Mesendoderm (in vitro differentiated cells): ENCODE measurements around the gene ADAMTS13.

Experiments used
- DNase-seq: peaks from one replicate; pipeline ENCODE4 v3.0.0; 2013
- H2AK5ac ChIP-seq: 2 replicates; pipeline ENCODE4 v1.6.1; 2013; ENCODE audit warnings: low read length, inconsistent platforms
- H2BK120ac ChIP-seq: 2 replicates; pipeline ENCODE4 v1.6.1; 2013; ENCODE audit warnings: low read depth, mild to moderate bottlenecking, low read length, moderate library complexity, mixed read lengths
- H2BK15ac ChIP-seq: replicated peaks from 2 replicates; pipeline ENCODE4 v1.6.1; 2013; ENCODE audit warnings: low read depth, mild to moderate bottlenecking, moderate library complexity
- H2BK5ac ChIP-seq: 2 replicates; pipeline ENCODE4 v1.6.1; 2013; ENCODE audit warnings: low read length, inconsistent platforms
- H3K18ac ChIP-seq: 2 replicates; pipeline ENCODE4 v1.6.1; 2013; ENCODE audit warnings: mild to moderate bottlenecking, low read length, mixed read lengths
- H3K23ac ChIP-seq: one replicate; pipeline ENCODE4 v1.6.1; 2013; ENCODE audit warnings: low read length
- H3K27ac ChIP-seq: 2 replicates; pipeline ENCODE4 v1.5.1; 2013; ENCODE audit warnings: low read depth, mild to moderate bottlenecking, inconsistent platforms, low read length, moderate library complexity
- H3K27me3 ChIP-seq: 2 replicates; pipeline ENCODE4 v1.6.1; 2013; ENCODE audit warnings: low read length, control low read depth, mild to moderate bottlenecking, inconsistent platforms; ENCODE audit not compliant: insufficient read depth, poor library complexity
- H3K36me3 ChIP-seq: 2 replicates; pipeline ENCODE4 v1.6.1; 2013; ENCODE audit warnings: low read length, inconsistent platforms; ENCODE audit not compliant: control insufficient read depth, insufficient read depth
- H3K4ac ChIP-seq: one replicate; pipeline ENCODE4 v1.6.1; 2013; ENCODE audit warnings: low read depth, mild to moderate bottlenecking, low read length, moderate library complexity
- H3K4me1 ChIP-seq: 2 replicates; pipeline ENCODE4 v1.6.1; 2013; ENCODE audit warnings: low read depth, low read length, inconsistent platforms; ENCODE audit not compliant: control insufficient read depth
- H3K4me2 ChIP-seq: 2 replicates; pipeline ENCODE4 v1.6.1; 2013; ENCODE audit warnings: low read length
- H3K4me3 ChIP-seq: 2 replicates; pipeline ENCODE4 v1.5.1; 2013; ENCODE audit warnings: mild to moderate bottlenecking, low read length
- H3K56ac ChIP-seq: one replicate; pipeline ENCODE4 v1.6.1; 2013; ENCODE audit warnings: low read length
- H3K79me1 ChIP-seq: 2 replicates; pipeline ENCODE4 v1.6.1; 2013; ENCODE audit warnings: low read length, inconsistent platforms
- H3K79me2 ChIP-seq: 2 replicates; pipeline ENCODE4 v1.6.1; 2013; ENCODE audit warnings: mild to moderate bottlenecking, low read length; ENCODE audit not compliant: control insufficient read depth, insufficient read depth
- H3K9ac ChIP-seq: 2 replicates; pipeline ENCODE4 v1.6.1; 2013; ENCODE audit warnings: low read length, inconsistent platforms
- H4K5ac ChIP-seq: one replicate; pipeline ENCODE4 v1.6.1; 2013; ENCODE audit warnings: low read length
- H4K8ac ChIP-seq: one replicate; pipeline ENCODE4 v1.6.1; 2013; ENCODE audit warnings: low read depth, mild to moderate bottlenecking, control low read depth, low read length, moderate library complexity
- WGBS: extraction: QIAGEN DNeasy Blood & Tissue Kit; methylation state at CpG from one replicate; pipeline ENCODE4 v1.1.7; 2013; ENCODE audit warnings: low lambda C conversion rate, missing lambda C conversion rate; ENCODE audit not compliant: insufficient coverage; ENCODE audit errors: extremely low coverage; 5-methylcytosine and 5-hydroxymethylcytosine counted together

Gene ADAMTS13

GRCh38 chr9:133493428-133493827 lies 71.3 kb downstream of the ADAMTS13 start:
- Histone ChIP-seq H2BK120ac (no peak overlapping the region), H3K27me3 (no peaks in the 10 kb centered on the region), H3K27ac (no peak overlapping the region), H2BK5ac (no peak overlapping the region), H4K8ac (no peak overlapping the region), H3K4me2 (no peak overlapping the region), H3K4ac (no peak overlapping the region), H3K4me1 (no peaks in the 10 kb centered on the region), H3K56ac (no peak overlapping the region), H3K4me3 (no peak overlapping the region), H2AK5ac (no peak overlapping the region), H4K5ac (no peak overlapping the region), H3K18ac (no peak overlapping the region), H3K9ac (no peak overlapping the region), H3K23ac (no peak overlapping the region), H3K36me3 (no peaks in the 10 kb centered on the region), H3K79me1 (no peaks in the 10 kb centered on the region), H3K79me2 (no peaks in the 10 kb centered on the region), H2BK15ac (no peak overlapping the region)
- WGBS = no CpG with 5 or more reads among the region's 11 CpGs
- DNase-seq = no peak

GRCh38 chr9:133493845-133494540 lies 71.8 kb downstream of the ADAMTS13 start:
- Histone ChIP-seq H3K18ac (no peak overlapping the region), H3K27me3 (no peaks in the 10 kb centered on the region), H3K4ac (no peak overlapping the region), H4K5ac (no peak overlapping the region), H3K36me3 (no peaks in the 10 kb centered on the region), H3K9ac (no peak overlapping the region), H3K4me1 (no peaks in the 10 kb centered on the region), H3K23ac (no peak overlapping the region), H3K79me1 (no peaks in the 10 kb centered on the region), H3K4me3 (no peak overlapping the region), H2BK5ac (no peak overlapping the region), H3K79me2 (no peaks in the 10 kb centered on the region), H2AK5ac (no peak overlapping the region), H3K56ac (no peak overlapping the region), H2BK120ac (no peak overlapping the region), H4K8ac (no peak overlapping the region), H2BK15ac (no peak overlapping the region), H3K27ac (no peak overlapping the region), H3K4me2 (no peak overlapping the region)
- no peak for DNase-seq
- WGBS = no CpG with 5 or more reads among the region's 23 CpGs

- Histone ChIP-seq H3K18ac (no peak overlapping the region), H3K4me2 (no peak overlapping the region), H3K56ac (no peak overlapping the region), H3K27me3 (no peaks in the 10 kb centered on the region), H3K79me1 (no peaks in the 10 kb centered on the region), H3K4me1 (no peaks in the 10 kb centered on the region), H4K8ac (no peak overlapping the region), H2AK5ac (no peak overlapping the region), H3K4me3 (no peak overlapping the region), H2BK120ac (no peak overlapping the region), H2BK5ac (no peak overlapping the region), H3K23ac (no peak overlapping the region), H3K4ac (no peak overlapping the region), H4K5ac (no peak overlapping the region), H2BK15ac (no peak overlapping the region), H3K9ac (no peak overlapping the region), H3K36me3 (no peaks in the 10 kb centered on the region), H3K79me2 (no peaks in the 10 kb centered on the region), H3K27ac (no peak overlapping the region)
- no peak for DNase-seq
- WGBS = no CpG with 5 or more reads among the region's 24 CpGs
Observed at GRCh38 chr9:133494636-133495326, 72.6 kb downstream of the ADAMTS13 start.

GRCh38 chr9:133495327-133496293 lies 73.4 kb downstream of the ADAMTS13 start:
- Histone ChIP-seq H4K8ac (no peak overlapping the region), H3K23ac (no peak overlapping the region), H4K5ac (no peak overlapping the region), H3K18ac (no peak overlapping the region), H3K27me3 (no peaks in the 10 kb centered on the region), H2BK15ac (no peak overlapping the region), H3K36me3 (no peaks in the 10 kb centered on the region), H3K4me1 (no peaks in the 10 kb centered on the region), H2BK120ac (no peak overlapping the region), H3K4ac (no peak overlapping the region), H3K56ac (no peak overlapping the region), H3K4me2 (no peak overlapping the region), H3K79me2 (no peaks in the 10 kb centered on the region), H3K4me3 (no peak overlapping the region), H2BK5ac (no peak overlapping the region), H3K27ac (no peak overlapping the region), H2AK5ac (no peak overlapping the region), H3K9ac (no peak overlapping the region), H3K79me1 (no peaks in the 10 kb centered on the region)
- DNase-seq = no peak
- WGBS = no CpG with 5 or more reads among the region's 24 CpGs

GRCh38 chr9:133496861-133497842 lies 75.0 kb downstream of the ADAMTS13 start:
- Histone ChIP-seq H3K4me2 (no peak overlapping the region), H4K5ac (no peak overlapping the region), H3K9ac (no peak overlapping the region), H3K18ac (no peak overlapping the region), H3K79me1 (no peaks in the 10 kb centered on the region), H3K79me2 (no peaks in the 10 kb centered on the region), H3K4me3 (no peak overlapping the region), H2BK15ac (no peak overlapping the region), H3K4me1 (no peaks in the 10 kb centered on the region), H2BK120ac (no peak overlapping the region), H3K4ac (no peak overlapping the region), H3K27me3 (no peaks in the 10 kb centered on the region), H3K23ac (no peak overlapping the region), H2AK5ac (no peak overlapping the region), H2BK5ac (no peak overlapping the region), H4K8ac (no peak overlapping the region), H3K36me3 (no peaks in the 10 kb centered on the region), H3K27ac (no peak overlapping the region), H3K56ac (no peak overlapping the region)
- no peak for DNase-seq
- no CpG with 5 or more reads among the region's 35 CpGs for WGBS
